ENCODE results near the gene UBR1. TPM values are rescaled to one million over a fixed set of nuclear protein-coding genes. Genes with fewer than 3 reads are reported as not detected.
"Not testable (repeated sequence)": the region's sequence is repeated elsewhere in the genome, so short reads cannot be mapped to it uniquely, and the experiment has no call there.

The UBR1 gene
- total RNA-seq, 1 donor from 2014 or later = 32.5 TPM

DNA sequence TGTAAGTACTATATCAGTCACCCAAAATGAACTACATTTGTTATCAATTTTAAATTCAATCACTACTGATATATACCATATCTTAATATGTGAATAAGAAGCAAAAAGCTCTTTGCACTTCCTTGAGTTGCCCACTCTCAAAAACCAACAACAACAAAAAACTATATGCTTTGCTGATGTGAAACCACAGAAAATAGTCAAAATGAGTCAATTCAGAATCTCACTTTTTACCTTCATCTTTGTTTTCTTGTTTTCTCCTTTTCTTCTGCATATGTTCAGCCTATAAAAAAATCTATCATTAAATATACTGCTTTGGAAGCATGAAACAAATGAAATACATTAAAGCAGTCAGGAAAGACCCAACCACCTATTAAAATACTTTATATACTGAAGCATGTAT lies 80.7 kb downstream of the UBR1 start:
- Histone ChIP-seq H3K4me1 (no peaks in the 10 kb centered on the region), H3K4me3 (no peak overlapping the region), H3K27me3 (ENCODE audit: low read depth) (no peaks in the 10 kb centered on the region), H3K36me3 (peaks cover 98% of the 10 kb centered on the region), H3K9me3 (no peaks in the 10 kb centered on the region), H3K27ac (no peak overlapping the region)
- DNase-seq = no peak
- ATAC-seq = no peak
- intact Hi-C loops (cut with DNase I) = no loop called here
- TF ChIP-seq, protein P1, sequence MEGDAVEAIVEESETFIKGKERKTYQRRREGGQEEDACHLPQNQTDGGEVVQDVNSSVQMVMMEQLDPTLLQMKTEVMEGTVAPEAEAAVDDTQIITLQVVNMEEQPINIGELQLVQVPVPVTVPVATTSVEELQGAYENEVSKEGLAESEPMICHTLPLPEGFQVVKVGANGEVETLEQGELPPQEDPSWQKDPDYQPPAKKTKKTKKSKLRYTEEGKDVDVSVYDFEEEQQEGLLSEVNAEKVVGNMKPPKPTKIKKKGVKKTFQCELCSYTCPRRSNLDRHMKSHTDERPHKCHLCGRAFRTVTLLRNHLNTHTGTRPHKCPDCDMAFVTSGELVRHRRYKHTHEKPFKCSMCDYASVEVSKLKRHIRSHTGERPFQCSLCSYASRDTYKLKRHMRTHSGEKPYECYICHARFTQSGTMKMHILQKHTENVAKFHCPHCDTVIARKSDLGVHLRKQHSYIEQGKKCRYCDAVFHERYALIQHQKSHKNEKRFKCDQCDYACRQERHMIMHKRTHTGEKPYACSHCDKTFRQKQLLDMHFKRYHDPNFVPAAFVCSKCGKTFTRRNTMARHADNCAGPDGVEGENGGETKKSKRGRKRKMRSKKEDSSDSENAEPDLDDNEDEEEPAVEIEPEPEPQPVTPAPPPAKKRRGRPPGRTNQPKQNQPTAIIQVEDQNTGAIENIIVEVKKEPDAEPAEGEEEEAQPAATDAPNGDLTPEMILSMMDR (IDR thresholded peaks at IDR 0.05) = no peak

DNA sequence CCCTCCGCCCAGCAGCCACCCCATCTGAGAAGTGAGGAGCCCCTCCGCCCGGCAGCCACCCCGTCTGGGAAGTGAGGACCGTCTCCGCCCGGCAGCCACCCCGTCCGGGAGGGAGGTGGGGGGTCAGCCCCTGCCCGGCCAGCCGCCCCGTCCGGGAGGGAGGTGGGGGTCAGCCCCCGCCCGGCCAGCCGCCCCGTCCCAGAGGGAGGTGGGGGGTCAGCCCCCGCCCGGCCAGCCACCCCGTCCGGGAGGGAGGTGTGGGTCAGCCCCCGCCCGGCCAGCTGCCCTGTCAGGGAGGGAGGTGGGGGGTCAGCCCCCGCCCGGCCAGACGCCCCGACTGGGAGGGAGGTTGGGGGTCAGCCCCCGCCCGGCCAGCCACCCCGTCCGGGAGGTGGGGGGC lies 91.2 kb downstream of the UBR1 start:
- intact Hi-C loops (cut with DNase I) = not testable (repeated sequence)

DNA sequence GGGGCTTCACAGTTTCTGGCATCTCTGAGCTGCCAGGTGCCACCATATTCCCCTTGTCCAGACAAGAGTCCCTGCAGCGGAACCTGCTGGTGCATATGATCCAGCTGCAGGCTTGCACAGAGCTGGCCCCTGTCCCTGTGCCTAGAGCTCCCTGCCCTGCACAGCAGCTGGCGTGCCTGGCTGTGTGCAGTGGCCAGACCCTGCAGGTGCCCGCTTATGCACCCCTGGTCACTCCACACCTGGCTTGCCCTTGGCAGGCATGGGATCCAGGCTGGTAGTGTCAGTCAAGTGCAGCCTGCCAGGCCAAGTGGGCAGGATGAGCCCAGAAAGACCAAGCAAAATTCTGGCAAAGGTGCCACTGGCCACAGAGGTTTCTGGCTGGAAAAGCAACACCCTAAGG lies 96.6 kb downstream of the UBR1 start:
- ATAC-seq (no peak), DNase-seq (no peak)
- intact Hi-C loops (cut with DNase I) = no loop called here
- H3K27ac ChIP-seq = no peak overlapping the region
- H3K4me3 ChIP-seq = no peak overlapping the region
- peaks cover 71% of the 10 kb centered on the region for H3K36me3 ChIP-seq
- H3K27me3 ChIP-seq (ENCODE audit: low read depth) = no peaks in the 10 kb centered on the region
- TF ChIP-seq, protein P1 (IDR thresholded peaks at IDR 0.05) = no peak
- no peaks in the 10 kb centered on the region for H3K4me1 ChIP-seq
- no peaks in the 10 kb centered on the region for H3K9me3 ChIP-seq

More for the DNA sequence above, 91.2 kb downstream of the UBR1 start:
- ATAC-seq; DNase-seq; H3K4me3 ChIP-seq; H3K4me1 ChIP-seq; H3K9me3 ChIP-seq; H3K27ac ChIP-seq; H3K27me3 ChIP-seq (ENCODE audit: low read depth): not testable (repeated sequence)
- H3K36me3 ChIP-seq = peaks cover 77% of the 10 kb centered on the region

DNA sequence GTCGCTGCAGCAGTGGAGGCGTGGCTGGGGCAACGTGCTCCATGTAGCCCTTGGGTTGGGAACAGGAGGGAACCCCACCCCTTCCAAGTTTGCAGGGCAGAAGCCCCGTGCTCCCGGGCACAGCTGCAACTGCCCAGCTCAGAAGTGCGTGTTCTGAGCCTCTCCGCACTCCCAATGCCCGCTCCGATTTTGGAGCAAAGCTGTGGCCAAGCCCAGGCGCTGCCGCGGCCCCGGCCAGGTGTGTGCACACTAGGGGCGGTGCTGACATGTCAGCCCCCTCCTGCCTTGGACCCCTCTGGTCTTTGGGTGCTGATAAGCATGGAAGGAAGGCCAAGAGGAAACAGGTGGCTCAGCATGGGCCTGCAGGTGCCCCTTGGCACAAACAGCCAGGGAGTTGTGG lies 97.7 kb downstream of the UBR1 start:
- no peaks in the 10 kb centered on the region for H3K4me1 ChIP-seq
- no peak overlapping the region for H3K27ac ChIP-seq
- intact Hi-C loops (cut with DNase I) = no loop called here
- DNase-seq (no peak), ATAC-seq (no peak)
- H3K4me3 ChIP-seq = no peak overlapping the region
- peaks cover 71% of the 10 kb centered on the region for H3K36me3 ChIP-seq
- H3K27me3 ChIP-seq (ENCODE audit: low read depth) = no peaks in the 10 kb centered on the region
- no peaks in the 10 kb centered on the region for H3K9me3 ChIP-seq
- TF ChIP-seq, protein P1 (IDR thresholded peaks at IDR 0.05) = no peak

DNA sequence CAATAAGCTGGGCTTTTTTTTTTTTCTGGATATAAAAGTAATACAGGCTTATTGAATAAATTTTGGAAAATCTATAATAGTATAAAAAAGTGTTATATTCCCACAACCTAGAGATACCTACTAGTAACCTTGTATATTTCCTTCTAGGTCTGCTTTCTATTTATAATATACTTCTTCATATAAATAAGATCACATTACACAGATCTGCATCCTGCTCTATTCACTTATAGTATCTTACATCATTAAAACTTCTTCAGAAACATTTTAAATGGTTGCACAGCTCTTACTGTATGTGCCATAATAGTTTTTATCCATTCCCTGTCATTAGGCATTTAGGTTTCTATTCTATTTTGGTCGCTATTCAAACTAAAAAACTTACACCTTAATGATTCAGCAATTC lies 98.3 kb downstream of the UBR1 start:
- Histone ChIP-seq H3K4me3 (no peak overlapping the region), H3K36me3 (peaks cover 73% of the 10 kb centered on the region), H3K4me1 (no peaks in the 10 kb centered on the region), H3K9me3 (no peaks in the 10 kb centered on the region), H3K27ac (no peak overlapping the region), H3K27me3 (ENCODE audit: low read depth) (no peaks in the 10 kb centered on the region)
- intact Hi-C loops (cut with DNase I) = no loop called here
- no peak for DNase-seq
- ATAC-seq = no peak
- TF ChIP-seq, protein P1 (IDR thresholded peaks at IDR 0.05) = no peak

DNA sequence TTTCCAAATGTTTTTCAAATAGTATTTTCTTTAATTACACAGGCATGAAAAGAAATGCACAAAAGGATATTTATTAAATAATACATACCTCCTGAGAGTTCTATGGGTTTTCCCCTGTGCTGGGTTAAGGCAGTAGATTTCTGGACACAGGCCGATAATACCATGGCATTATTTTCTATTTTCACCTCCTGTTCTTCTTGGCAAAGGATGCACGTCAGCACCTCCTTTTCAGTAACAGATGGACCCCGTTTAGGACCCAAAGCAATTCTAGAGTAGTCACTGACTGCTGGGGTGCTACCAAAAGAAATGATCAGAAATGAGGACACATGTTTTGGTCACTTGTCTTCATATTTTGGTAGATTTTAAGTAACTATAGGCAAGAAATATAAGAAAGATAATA lies 98.8 kb downstream of the UBR1 start:
- H3K36me3 ChIP-seq = peaks cover 73% of the 10 kb centered on the region
- TF ChIP-seq, protein P1 (IDR thresholded peaks at IDR 0.05) = no peak
- intact Hi-C loops (cut with DNase I) = no loop called here
- H3K9me3 ChIP-seq = no peaks in the 10 kb centered on the region
- DNase-seq = no peak
- H3K4me3 ChIP-seq = no peak overlapping the region
- ATAC-seq = no peak
- no peaks in the 10 kb centered on the region for H3K27me3 ChIP-seq (ENCODE audit: low read depth)
- no peak overlapping the region for H3K27ac ChIP-seq
- H3K4me1 ChIP-seq = no peaks in the 10 kb centered on the region

DNA sequence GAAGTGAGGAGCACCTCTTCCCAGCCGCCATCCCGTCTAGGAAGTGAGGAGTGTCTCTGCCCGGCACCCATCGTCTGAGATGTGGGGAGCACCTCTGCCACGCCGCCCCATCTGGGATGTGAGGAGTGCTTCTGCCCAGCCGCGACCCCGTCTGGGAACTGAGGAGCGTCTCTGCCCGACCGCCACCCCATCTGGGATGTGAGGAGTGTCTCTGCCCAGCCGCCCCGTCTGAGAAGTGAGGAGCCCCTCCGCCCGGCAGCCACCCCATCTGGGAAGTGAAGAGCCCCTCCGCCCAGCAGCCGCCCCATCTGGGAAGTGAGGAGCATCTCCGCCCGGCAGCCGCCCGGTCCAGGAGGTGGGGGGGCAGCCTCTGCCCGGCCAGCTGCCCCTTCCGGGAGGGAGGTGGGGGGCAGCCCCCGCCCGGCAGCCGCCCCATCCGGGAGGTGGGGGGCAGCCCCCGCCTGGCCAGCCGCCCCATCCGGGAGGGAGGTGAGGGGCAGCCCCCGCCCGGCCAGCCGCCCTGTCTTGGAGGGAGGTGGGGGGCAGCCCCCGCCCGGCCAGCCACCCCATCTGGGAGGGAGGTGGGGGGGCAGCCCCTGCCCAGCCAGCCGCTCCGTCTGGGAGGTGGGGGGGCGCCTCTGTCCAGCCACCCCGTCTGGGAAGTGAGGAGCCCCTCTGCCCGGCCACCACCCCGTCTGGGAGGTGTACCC lies 100.8 kb downstream of the UBR1 start:
- not testable (repeated sequence) for DNase-seq

More for the DNA sequence above, 100.8 kb downstream of the UBR1 start:
- intact Hi-C loops (cut with DNase I); H3K4me1 ChIP-seq; H3K27ac ChIP-seq; H3K27me3 ChIP-seq (ENCODE audit: low read depth); H3K4me3 ChIP-seq; H3K9me3 ChIP-seq; ATAC-seq: not testable (repeated sequence)
- peaks cover 66% of the 10 kb centered on the region for H3K36me3 ChIP-seq
